ENCODE measurements around the gene RSRP1.
"Not testable (repeated sequence)": the region's sequence is repeated elsewhere in the genome, so short reads cannot be mapped to it uniquely, and the experiment has no call there.

The RSRP1 gene

DNA sequence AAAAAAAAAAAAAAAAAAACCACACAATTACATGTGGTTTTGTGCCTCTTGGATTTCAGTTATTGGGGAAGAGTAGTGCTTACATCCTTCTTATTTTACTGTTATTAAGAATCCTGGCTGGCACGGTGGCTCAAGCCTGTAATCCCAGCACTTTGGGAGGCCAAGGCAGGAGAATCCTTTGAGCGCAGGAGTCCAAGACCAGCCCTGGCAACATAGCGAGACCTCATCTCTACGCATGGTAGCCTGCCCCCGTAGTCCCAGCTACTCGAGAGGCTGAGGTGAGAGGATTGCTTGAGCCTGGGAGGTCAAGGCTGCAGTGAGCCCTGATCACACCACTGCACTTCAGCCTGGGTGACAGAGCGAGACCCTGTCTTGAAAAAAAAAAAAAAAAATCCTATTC is 11.0 kb downstream of the RSRP1 start:
- H3K27ac ChIP-seq (ENCODE audit: low read depth, low read length, severe bottlenecking); H3K9me3 ChIP-seq (ENCODE audit: control insufficient read depth, low read length); H3K4me3 ChIP-seq (ENCODE audit: extremely low read depth, insufficient read depth, low read length, poor library complexity, severe bottlenecking); H3K4me1 ChIP-seq (ENCODE audit: control insufficient read depth, insufficient read depth, low read length, poor library complexity, severe bottlenecking): not testable (repeated sequence)
- WGBS, 2 experiments (ENCODE audit: insufficient coverage in 2 of 2) = 86 to 100% methylated on average over 3 to 5 of the region's 7 CpGs
- H3K36me3 ChIP-seq (ENCODE audit: control insufficient read depth, insufficient read depth, low read length) = peaks cover 23% of the 10 kb centered on the region

DNA sequence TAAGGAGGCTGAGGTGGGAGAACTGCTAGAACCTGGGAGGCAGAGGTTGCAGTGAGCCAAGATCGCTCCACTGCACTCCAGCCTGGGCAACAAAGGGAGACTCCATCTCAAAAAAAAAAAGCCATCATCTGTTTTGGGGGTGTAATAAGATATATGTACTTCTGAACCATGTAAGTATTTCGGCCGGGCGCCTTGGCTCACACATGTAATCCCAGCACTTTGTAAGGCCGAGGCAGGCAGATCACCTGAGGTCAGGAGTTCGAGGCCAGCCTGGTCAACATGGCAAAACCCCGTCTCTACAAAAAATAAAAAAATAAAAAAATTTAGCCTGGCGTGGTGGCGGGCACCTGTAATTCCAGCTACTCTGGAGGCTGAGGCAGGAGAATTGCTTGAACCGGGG is 11.8 kb downstream of the RSRP1 start:
- 95 to 98% methylated on average over 7 to 8 of the region's 10 CpGs for WGBS, 2 experiments (ENCODE audit: insufficient coverage in 2 of 2)
- H3K27ac ChIP-seq (ENCODE audit: low read depth, low read length, severe bottlenecking); H3K9me3 ChIP-seq (ENCODE audit: control insufficient read depth, low read length); H3K4me1 ChIP-seq (ENCODE audit: control insufficient read depth, insufficient read depth, low read length, poor library complexity, severe bottlenecking); H3K4me3 ChIP-seq (ENCODE audit: extremely low read depth, insufficient read depth, low read length, poor library complexity, severe bottlenecking): not testable (repeated sequence)
- peaks cover 26% of the 10 kb centered on the region for H3K36me3 ChIP-seq (ENCODE audit: control insufficient read depth, insufficient read depth, low read length)

DNA sequence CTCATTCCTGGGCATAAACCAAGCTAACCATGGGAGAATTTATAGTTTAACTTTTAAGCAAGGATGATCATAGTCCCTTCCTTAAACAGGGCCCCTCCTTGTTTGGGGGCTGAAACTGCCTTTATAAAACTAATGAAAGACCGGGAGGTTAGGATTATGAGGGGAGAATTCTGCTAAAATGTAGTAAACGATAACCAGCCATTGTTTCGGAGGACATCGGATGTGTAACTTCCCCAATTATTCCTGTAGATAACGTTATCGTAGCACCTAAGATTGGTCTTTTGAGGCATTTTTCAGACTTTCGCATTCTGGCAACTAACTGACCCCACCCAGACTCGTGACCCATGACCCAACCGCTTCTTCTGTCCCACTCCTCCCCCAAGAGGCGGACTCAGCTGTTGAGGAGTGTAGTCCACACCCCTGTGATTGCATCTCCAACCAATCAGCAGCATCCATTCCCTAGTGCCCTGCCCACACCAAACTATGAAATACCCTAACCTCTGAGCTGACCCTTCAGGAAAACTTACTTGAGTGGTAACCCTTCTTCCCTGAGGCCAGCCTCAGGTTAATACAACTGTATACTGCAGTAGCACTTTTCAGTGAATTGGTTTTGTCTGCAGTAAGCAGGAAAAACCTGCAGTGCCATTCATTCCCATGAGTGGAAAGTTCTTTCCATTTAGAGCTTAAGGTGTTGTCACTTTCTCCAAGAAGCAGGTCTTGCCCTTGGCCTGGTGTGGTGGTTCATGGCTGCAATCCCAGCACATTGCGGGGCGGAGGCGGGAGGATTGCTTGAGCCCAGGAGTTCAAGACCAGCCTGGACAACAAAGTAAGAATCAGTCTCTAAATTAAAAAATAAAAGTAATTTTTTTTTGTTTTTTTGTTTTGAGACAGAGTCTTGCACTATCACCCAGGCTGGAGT is 14.1 kb downstream of the RSRP1 start:
- H3K4me3 ChIP-seq (ENCODE audit: extremely low read depth, insufficient read depth, low read length, poor library complexity, severe bottlenecking) = peak overlapping the region; percentile 90
- peaks cover 39% of the 10 kb centered on the region for H3K36me3 ChIP-seq (ENCODE audit: control insufficient read depth, insufficient read depth, low read length)
- H3K9me3 ChIP-seq (ENCODE audit: control insufficient read depth, low read length) = no peaks in the 10 kb centered on the region
- H3K4me1 ChIP-seq (ENCODE audit: control insufficient read depth, insufficient read depth, low read length, poor library complexity, severe bottlenecking) = no peaks in the 10 kb centered on the region
- peak overlapping the region; percentile 89 for H3K27ac ChIP-seq (ENCODE audit: low read depth, low read length, severe bottlenecking)
- 0 to 2% methylated on average over 8 to 9 of the region's 13 CpGs for WGBS, 2 experiments (ENCODE audit: insufficient coverage in 2 of 2)

DNA sequence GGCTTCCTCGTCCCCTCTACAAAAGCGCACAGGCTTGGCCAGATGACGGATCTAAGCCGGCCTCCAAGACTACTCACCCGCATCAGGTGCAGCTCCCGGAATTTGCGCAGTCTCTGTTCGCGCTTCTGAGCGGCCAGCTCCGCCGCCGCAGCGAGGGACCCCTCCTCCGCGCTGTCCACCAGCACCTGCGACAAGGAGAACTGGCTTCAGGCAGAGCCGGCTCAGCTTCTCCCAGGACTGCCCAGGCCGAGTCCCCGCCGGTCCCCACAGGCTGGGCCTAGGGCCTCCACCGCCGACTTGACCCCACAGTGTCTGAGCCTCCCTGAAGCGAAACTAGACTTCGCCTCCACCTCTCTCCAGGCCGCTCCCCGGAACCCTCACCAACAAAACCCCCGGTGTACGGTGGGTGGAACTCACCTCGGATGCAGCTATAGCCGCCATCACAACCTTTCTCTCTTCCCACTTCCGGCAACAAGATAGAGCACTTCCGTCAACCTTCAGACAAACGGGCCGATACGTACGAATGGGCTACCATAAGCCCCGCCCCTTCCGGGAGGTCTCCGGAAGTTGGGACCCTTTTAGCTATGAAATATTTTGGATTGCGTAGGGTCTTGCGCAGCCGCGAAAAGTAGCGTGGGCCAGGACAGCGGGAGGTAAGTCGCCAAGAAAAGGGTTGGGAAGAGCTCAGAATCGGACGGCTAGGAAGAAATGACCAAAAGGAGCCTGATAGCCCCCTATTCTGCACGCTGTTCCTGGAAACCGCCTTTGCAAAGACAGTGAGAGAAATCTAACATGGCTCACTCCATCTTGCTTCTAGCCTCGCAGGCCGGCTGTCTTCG is 15.0 kb downstream of the RSRP1 start, which contains the start of gene SYF2:
SYF2 (minus strand) TSS at position 476 of the 839 bp plus-strand sequence; CDS start at position 441, 35 bp downstream.
- Histone ChIP-seq H3K9me3 (ENCODE audit: control insufficient read depth, low read length) (no peaks in the 10 kb centered on the region), H3K36me3 (ENCODE audit: control insufficient read depth, insufficient read depth, low read length) (peaks cover 48% of the 10 kb centered on the region), H3K4me3 (ENCODE audit: extremely low read depth, insufficient read depth, low read length, poor library complexity, severe bottlenecking) (peak within 1 kb of the TSS; percentile 90), H3K27ac (ENCODE audit: low read depth, low read length, severe bottlenecking) (peak within 1 kb of the TSS; percentile 89), H3K4me1 (ENCODE audit: control insufficient read depth, insufficient read depth, low read length, poor library complexity, severe bottlenecking) (no peaks in the 10 kb centered on the region)
- 1% methylated on average over 40 to 49 of the region's 54 CpGs for WGBS, 2 experiments (ENCODE audit: insufficient coverage in 2 of 2)

DNA sequence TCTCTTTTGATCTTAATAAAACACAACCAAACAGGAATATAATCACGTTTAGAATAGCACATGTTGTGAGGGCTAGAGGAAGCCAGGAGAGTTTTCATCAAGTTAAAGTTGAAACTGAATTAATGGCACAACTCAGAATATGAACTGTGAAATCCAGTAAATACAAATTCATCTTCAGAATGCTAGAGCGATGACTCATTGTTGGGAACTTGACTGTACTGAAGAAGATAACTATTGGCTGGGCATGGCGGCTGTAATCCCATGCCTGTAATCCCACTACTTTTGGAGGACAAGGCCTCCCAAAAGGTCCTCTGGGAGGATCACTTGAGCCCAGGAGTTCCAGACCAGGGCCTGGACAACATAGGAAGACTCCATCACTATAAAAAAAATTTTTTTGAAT is 23.8 kb downstream of the RSRP1 start:
- no peaks in the 10 kb centered on the region for H3K4me1 ChIP-seq (ENCODE audit: control insufficient read depth, insufficient read depth, low read length, poor library complexity, severe bottlenecking)
- no peak overlapping the region for H3K4me3 ChIP-seq (ENCODE audit: extremely low read depth, insufficient read depth, low read length, poor library complexity, severe bottlenecking)
- no peak overlapping the region for H3K27ac ChIP-seq (ENCODE audit: low read depth, low read length, severe bottlenecking)
- no peaks in the 10 kb centered on the region for H3K9me3 ChIP-seq (ENCODE audit: control insufficient read depth, low read length)
- WGBS, 2 experiments (ENCODE audit: insufficient coverage in 2 of 2) = 100% methylated on average over 1 to 2 of the region's 3 CpGs
- peaks cover 67% of the 10 kb centered on the region for H3K36me3 ChIP-seq (ENCODE audit: control insufficient read depth, insufficient read depth, low read length)

DNA sequence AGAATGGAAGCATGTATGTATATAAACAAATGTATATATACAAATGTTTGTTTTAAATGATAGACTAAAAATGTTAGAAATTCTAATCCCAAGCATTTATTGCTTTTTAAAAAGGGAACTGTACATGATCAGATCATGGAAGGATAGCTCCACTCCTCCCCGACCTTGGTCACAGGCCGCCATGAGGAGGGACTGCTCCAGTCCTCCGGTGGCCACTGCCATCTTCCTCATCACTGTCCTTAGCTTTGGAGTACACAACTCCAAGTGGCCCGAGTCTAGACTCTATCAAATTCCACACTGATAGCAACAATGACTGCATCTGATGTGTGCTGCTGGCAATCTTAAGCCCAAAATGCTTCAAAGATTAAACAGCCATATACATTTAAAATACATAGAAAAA is 24.6 kb downstream of the RSRP1 start:
- H3K27ac ChIP-seq (ENCODE audit: low read depth, low read length, severe bottlenecking) = no peak overlapping the region
- H3K36me3 ChIP-seq (ENCODE audit: control insufficient read depth, insufficient read depth, low read length) = peaks cover 60% of the 10 kb centered on the region
- no peaks in the 10 kb centered on the region for H3K9me3 ChIP-seq (ENCODE audit: control insufficient read depth, low read length)
- WGBS, 2 experiments (ENCODE audit: insufficient coverage in 2 of 2) = 94 to 98% methylated on average over 3 of the region's 4 CpGs
- no peak overlapping the region for H3K4me3 ChIP-seq (ENCODE audit: extremely low read depth, insufficient read depth, low read length, poor library complexity, severe bottlenecking)
- H3K4me1 ChIP-seq (ENCODE audit: control insufficient read depth, insufficient read depth, low read length, poor library complexity, severe bottlenecking) = no peaks in the 10 kb centered on the region

DNA sequence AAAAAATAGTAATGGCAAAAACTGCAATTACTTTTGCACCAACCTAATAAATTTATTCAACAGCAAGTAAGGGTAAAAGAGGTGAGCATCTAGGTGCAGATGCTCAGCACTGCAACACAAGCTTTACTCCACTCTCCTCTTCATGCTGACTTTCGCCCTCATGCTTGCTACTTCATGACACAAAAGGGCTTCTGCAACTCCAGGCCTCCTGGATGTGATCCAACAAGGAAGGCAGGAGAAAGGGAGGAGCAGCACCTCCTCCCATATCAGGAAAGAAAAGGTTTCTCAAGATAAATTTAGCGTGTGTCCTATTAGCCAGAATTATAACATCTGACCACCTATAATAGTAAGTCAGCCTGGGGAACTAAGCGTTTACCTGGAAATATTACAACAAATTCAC is 26.6 kb downstream of the RSRP1 start:
- WGBS, 2 experiments (ENCODE audit: insufficient coverage in 2 of 2) = no CpG with 5 or more reads among the region's 3 CpGs
- Histone ChIP-seq H3K36me3 (ENCODE audit: control insufficient read depth, insufficient read depth, low read length) (peaks cover 44% of the 10 kb centered on the region), H3K27ac (ENCODE audit: low read depth, low read length, severe bottlenecking) (no peak overlapping the region), H3K4me1 (ENCODE audit: control insufficient read depth, insufficient read depth, low read length, poor library complexity, severe bottlenecking) (no peaks in the 10 kb centered on the region), H3K4me3 (ENCODE audit: extremely low read depth, insufficient read depth, low read length, poor library complexity, severe bottlenecking) (no peak overlapping the region), H3K9me3 (ENCODE audit: control insufficient read depth, low read length) (no peaks in the 10 kb centered on the region)

DNA sequence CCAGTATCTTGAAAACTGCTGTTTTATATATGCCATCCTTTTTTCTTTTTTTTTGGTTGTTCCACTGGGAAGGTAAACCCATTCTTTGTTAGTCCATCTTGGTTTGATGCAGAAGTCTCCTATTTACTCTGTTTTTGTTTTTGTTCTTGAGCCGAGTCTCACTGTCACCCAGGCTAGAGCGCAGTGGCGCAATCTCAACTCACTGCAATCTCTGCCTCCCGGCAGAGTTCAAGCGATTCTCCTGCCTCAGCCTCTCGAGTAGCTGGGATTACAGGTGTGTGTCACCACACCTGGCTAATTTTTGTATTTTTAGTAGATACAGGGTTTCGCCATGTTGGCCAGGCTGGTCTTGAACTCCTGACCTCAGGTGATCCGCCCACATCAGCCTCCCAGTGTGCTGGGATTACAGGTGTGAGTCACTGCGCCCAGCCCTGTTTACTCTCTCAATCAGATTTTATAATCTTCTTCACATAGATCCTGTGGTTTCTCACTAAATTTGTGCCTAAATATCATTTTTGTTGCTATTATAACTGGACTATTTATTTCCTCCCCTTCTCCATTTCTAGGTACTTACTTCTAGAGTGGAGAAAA is 27.5 kb downstream of the RSRP1 start:
- Histone ChIP-seq H3K4me3 (ENCODE audit: extremely low read depth, insufficient read depth, low read length, poor library complexity, severe bottlenecking) (no peak overlapping the region), H3K27ac (ENCODE audit: low read depth, low read length, severe bottlenecking) (no peak overlapping the region), H3K9me3 (ENCODE audit: control insufficient read depth, low read length) (no peaks in the 10 kb centered on the region), H3K4me1 (ENCODE audit: control insufficient read depth, insufficient read depth, low read length, poor library complexity, severe bottlenecking) (no peaks in the 10 kb centered on the region), H3K36me3 (ENCODE audit: control insufficient read depth, insufficient read depth, low read length) (peaks cover 41% of the 10 kb centered on the region)
- WGBS, 2 experiments (ENCODE audit: insufficient coverage in 2 of 2) = 83 to 94% methylated on average over 5 to 6 of the region's 9 CpGs

DNA sequence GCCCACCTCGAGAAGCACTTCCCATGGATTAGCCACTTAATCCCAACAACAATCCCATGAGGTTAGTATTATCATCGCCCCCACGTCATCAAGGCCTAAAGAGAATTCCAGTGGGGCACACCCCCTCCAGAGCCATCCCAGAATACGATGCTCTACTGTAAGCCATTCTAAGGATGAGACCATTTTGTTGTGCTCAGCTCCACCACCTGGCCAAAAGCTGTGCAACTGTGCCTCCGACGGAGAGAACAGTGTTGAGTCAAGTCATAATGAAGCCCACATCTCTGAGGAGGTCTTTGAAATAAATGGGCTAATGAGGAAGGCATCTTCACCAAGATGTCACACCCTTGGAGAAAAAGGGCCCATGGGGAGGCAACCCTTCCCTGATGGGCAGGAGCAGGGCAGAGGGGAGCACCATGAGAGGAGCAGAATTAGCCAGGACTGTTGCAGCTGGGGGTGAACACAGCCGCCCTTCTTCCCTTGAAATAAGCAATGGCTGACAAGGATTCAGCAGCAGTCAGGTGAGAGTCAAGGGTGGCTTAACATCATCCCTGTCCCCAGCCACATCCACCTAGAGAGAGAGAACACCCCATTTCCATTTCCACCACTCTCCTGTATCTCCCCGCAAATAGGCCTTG is 29.5 kb downstream of the RSRP1 start:
- WGBS, 2 experiments (ENCODE audit: insufficient coverage in 2 of 2) = 82% methylated on average over 5 to 7 of the region's 8 CpGs
- Histone ChIP-seq H3K27ac (ENCODE audit: low read depth, low read length, severe bottlenecking) (no peak overlapping the region), H3K9me3 (ENCODE audit: control insufficient read depth, low read length) (no peaks in the 10 kb centered on the region), H3K4me1 (ENCODE audit: control insufficient read depth, insufficient read depth, low read length, poor library complexity, severe bottlenecking) (no peaks in the 10 kb centered on the region), H3K4me3 (ENCODE audit: extremely low read depth, insufficient read depth, low read length, poor library complexity, severe bottlenecking) (no peak overlapping the region), H3K36me3 (ENCODE audit: control insufficient read depth, insufficient read depth, low read length) (peaks cover 21% of the 10 kb centered on the region)

DNA sequence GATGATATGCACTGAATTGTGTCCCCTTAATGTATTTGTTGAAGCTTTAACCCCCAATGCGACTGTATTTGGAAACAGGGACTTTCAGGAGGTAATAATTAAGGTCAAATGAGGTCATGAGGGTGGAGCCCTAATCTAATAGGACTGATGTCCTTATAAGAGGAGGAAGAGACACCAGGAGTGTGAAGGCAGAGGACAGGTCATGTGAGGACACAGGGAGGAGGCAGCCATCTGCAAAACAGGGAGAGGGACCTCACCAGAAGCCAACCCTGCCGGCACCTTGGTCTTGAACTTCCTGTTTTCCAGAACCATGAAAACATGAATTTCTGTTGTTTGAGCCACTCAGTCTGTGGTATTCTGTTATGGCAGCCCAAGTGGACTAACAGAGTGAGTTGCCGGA is 30.2 kb downstream of the RSRP1 start:
- no peaks in the 10 kb centered on the region for H3K9me3 ChIP-seq (ENCODE audit: control insufficient read depth, low read length)
- no peak overlapping the region for H3K27ac ChIP-seq (ENCODE audit: low read depth, low read length, severe bottlenecking)
- WGBS, 2 experiments (ENCODE audit: insufficient coverage in 2 of 2) = 89 to 91% methylated on average over 3 of the region's 3 CpGs
- H3K4me1 ChIP-seq (ENCODE audit: control insufficient read depth, insufficient read depth, low read length, poor library complexity, severe bottlenecking) = no peaks in the 10 kb centered on the region
- no peak overlapping the region for H3K4me3 ChIP-seq (ENCODE audit: extremely low read depth, insufficient read depth, low read length, poor library complexity, severe bottlenecking)
- H3K36me3 ChIP-seq (ENCODE audit: control insufficient read depth, insufficient read depth, low read length) = peaks cover 15% of the 10 kb centered on the region

Measured in mesodermal cell (in vitro differentiated cells).